Testis (tissue), 3 donors: ENCODE data around the gene RAB3C. TPM values are rescaled to one million over a fixed set of nuclear protein-coding genes. Genes with fewer than 3 reads are reported as not detected.

Experiments used
- DNase-seq: peaks from one replicate; pipeline ENCODE4 v3.0.0-alpha.2; 2019
- H3K27ac ChIP-seq, 2 donors: fragments of 200-600 bp; sonication (generic); one replicate each; pipeline ENCODE4 v1.5.1; 2019
- H3K27me3 ChIP-seq: fragments of 200-600 bp; sonication (generic); one replicate; pipeline ENCODE4 v1.5.1; 2019
- H3K36me3 ChIP-seq: fragments of 200-600 bp; sonication (generic); one replicate; pipeline ENCODE4 v1.5.1; 2017; ENCODE audit warnings: low read depth; ENCODE audit errors: missing control alignments
- H3K4me1 ChIP-seq: fragments of 200-600 bp; sonication (generic); one replicate; pipeline ENCODE4 v1.5.1; 2019
- H3K4me3 ChIP-seq, 2 donors: fragments of 200-600 bp; sonication (generic); one replicate each; pipeline ENCODE4 v1.5.1; 2017 to 2019
- H3K9me3 ChIP-seq: fragments of 200-600 bp; sonication (generic); one replicate; pipeline ENCODE4 v1.5.1; 2017
- POLR2A ChIP-seq: fragments of 450-650 bp; IDR thresholded peaks from one replicate; pipeline ENCODE4 v1.6.1; 2017; ENCODE audit warnings: antibody characterized with exemption, mild to moderate bottlenecking, moderate library complexity
- WGBS, 2 donors: methylation state at CpG; one replicate each; pipeline ENCODE4 v1.1.5; 2018; 5-methylcytosine and 5-hydroxymethylcytosine counted together
- intact Hi-C: fragments of 100-400 bp; cut with DNase I; formaldehyde crosslinking; loops from one replicate; pipeline ENCODE4 v1.15.1; 2023; ENCODE audit warnings: low total_unique reads
- polyA plus RNA-seq: library from polyadenylated mRNA; stranded (reverse); fragments of 350-450 nt; fragmentation: Illumina TruSeq; extraction: RNeasy Lipid Tissue Mini Kit (QIAGEN cat#74804); gene quantifications from one replicate; pipeline ENCODE4 v1.2.3, GENCODE V29; 2014; ENCODE audit warnings: low read depth, low replicate concordance; ENCODE audit not compliant: insufficient read depth
- total RNA-seq, 2 donors: library from RNA; depleted of rRNA; stranded (reverse); fragments of >200 nt; gene quantifications; one replicate each; pipeline ENCODE4 v1.2.3, GENCODE V29; 2016
- TF ChIP-seq, protein P1 (sequence below), 3 experiments: fragments of 450-650 bp in 2 of 3; fragments of 200-600 bp in 1 of 3; sonication (generic) in 1 of 3; IDR thresholded peaks; one replicate each; pipeline ENCODE4 v1.5.1; 2016 to 2019; ENCODE audit warnings: antibody characterized with exemption in 3 of 3, mild to moderate bottlenecking in 2 of 3, moderate library complexity in 1 of 3

The RAB3C gene
- total and polyA plus RNA-seq, 3 donors from 2014 or later, result 0.47 to 2.5 (median 1.8) TPM

DNA sequence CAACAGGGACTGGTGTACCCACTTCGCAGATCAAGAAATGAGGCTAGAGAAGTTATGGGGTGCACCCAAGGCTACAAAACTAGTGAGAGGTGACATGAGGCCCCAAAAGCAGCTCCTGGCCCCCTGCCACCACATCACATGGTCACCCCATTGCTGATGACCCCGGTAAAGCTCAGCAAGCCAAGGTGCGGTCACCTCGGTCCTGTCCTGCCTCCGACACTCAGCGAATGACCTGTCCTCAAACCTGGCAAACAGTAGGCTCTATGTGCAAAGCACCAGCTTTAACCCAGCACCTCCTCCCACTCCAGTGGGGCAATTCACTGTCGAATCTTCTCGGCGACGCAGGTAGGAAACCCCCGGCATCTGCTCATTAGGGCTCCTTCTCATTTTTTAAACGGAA is 307.4 kb downstream of the RAB3C start:
- peak; percentile 22 for DNase-seq
- Histone ChIP-seq H3K36me3 (no peaks in the 10 kb centered on the region), H3K4me3 (no peak overlapping the region), H3K27me3 (no peaks in the 10 kb centered on the region), H3K27ac (peak overlapping the region; percentile 57 to 86), H3K4me1 (peaks cover 14% of the 10 kb centered on the region), H3K9me3 (no peaks in the 10 kb centered on the region)
- 71 to 80% methylated on average over 9 to 12 of the region's 12 CpGs for WGBS, 2 donors
- no peak for TF ChIP-seq POLR2A
- TF ChIP-seq, protein P1, sequence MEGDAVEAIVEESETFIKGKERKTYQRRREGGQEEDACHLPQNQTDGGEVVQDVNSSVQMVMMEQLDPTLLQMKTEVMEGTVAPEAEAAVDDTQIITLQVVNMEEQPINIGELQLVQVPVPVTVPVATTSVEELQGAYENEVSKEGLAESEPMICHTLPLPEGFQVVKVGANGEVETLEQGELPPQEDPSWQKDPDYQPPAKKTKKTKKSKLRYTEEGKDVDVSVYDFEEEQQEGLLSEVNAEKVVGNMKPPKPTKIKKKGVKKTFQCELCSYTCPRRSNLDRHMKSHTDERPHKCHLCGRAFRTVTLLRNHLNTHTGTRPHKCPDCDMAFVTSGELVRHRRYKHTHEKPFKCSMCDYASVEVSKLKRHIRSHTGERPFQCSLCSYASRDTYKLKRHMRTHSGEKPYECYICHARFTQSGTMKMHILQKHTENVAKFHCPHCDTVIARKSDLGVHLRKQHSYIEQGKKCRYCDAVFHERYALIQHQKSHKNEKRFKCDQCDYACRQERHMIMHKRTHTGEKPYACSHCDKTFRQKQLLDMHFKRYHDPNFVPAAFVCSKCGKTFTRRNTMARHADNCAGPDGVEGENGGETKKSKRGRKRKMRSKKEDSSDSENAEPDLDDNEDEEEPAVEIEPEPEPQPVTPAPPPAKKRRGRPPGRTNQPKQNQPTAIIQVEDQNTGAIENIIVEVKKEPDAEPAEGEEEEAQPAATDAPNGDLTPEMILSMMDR (IDR thresholded peaks at IDR 0.05), result no peak
- intact Hi-C loops, result no loop called here

GRCh38 chr5:58890701-58891085 is 307.8 kb downstream of the RAB3C start:
- intact Hi-C loops, result no loop called here
- H3K4me1 ChIP-seq, result peaks cover 14% of the 10 kb centered on the region
- no peaks in the 10 kb centered on the region for H3K36me3 ChIP-seq
- TF ChIP-seq, protein P1 (IDR thresholded peaks at IDR 0.05), result no peak
- no peak for TF ChIP-seq POLR2A
- DNase-seq, result no peak
- no peak overlapping the region for H3K4me3 ChIP-seq
- WGBS, 2 donors, result 56 to 64% methylated on average over 6 of the region's 6 CpGs
- no peaks in the 10 kb centered on the region for H3K27me3 ChIP-seq
- H3K9me3 ChIP-seq, result no peaks in the 10 kb centered on the region
- peak overlapping the region; percentile 57 to 86 for H3K27ac ChIP-seq

- DNase-seq, result peak; percentile 88
- Histone ChIP-seq H3K36me3 (no peaks in the 10 kb centered on the region), H3K27me3 (no peaks in the 10 kb centered on the region), H3K9me3 (no peaks in the 10 kb centered on the region), H3K4me3 (no peak overlapping the region), H3K27ac (peak overlapping the region; percentile 57 to 86), H3K4me1 (peaks cover 14% of the 10 kb centered on the region)
- intact Hi-C loops, result no loop called here
- no peak for TF ChIP-seq POLR2A
- TF ChIP-seq, protein P1 (IDR thresholded peaks at IDR 0.05), result peak; percentile 51 to 71 (median 56)
- 21 to 28% methylated on average over 18 of the region's 18 CpGs for WGBS, 2 donors
Measured at GRCh38 chr5:58891086-58891970, 308.5 kb downstream of the RAB3C start.

GRCh38 chr5:58891971-58892343 is 309.1 kb downstream of the RAB3C start:
- no peak overlapping the region for H3K4me3 ChIP-seq
- H3K4me1 ChIP-seq, result peaks cover 14% of the 10 kb centered on the region
- peak overlapping the region in 1 of 2 donors; percentile 86 for H3K27ac ChIP-seq
- DNase-seq, result no peak
- TF ChIP-seq, protein P1 (IDR thresholded peaks at IDR 0.05), result no peak
- intact Hi-C loops, result no loop called here
- no peaks in the 10 kb centered on the region for H3K9me3 ChIP-seq
- H3K27me3 ChIP-seq, result no peaks in the 10 kb centered on the region
- H3K36me3 ChIP-seq, result no peaks in the 10 kb centered on the region

DNA sequence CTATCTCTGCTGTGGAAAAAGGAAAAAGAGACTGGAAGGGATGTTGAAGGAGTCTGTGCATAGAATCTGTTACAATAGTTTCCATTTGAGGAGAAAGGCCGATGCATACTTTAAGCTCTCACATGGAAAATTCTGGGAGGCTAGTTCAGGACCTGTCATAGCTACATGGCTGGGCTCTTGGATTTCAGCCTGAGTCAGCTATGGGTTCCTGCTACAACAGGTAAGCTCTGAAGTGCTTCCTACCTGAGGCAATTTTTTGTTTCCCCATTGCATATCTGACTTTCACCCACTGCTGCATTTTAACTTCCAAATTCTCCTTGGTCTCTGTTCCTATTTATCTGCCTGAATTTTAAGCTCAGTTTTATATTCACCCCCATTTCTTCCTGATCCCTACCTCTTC is 310.7 kb downstream of the RAB3C start:
- 47 to 70% methylated on average over 1 of the region's 1 CpG for WGBS, 2 donors
- H3K27ac ChIP-seq, result no peak overlapping the region
- no peak overlapping the region for H3K4me3 ChIP-seq
- H3K36me3 ChIP-seq, result no peaks in the 10 kb centered on the region
- no peaks in the 10 kb centered on the region for H3K27me3 ChIP-seq
- H3K9me3 ChIP-seq, result no peaks in the 10 kb centered on the region
- peaks cover 14% of the 10 kb centered on the region for H3K4me1 ChIP-seq
- intact Hi-C loops, result no loop called here
- DNase-seq, result peak; percentile 25
- TF ChIP-seq, protein P1 (IDR thresholded peaks at IDR 0.05), result no peak
- TF ChIP-seq POLR2A, result no peak
